GM23248 (cell line): Measurements from ENCODE around the gene ZNF787.

Source experiments
- EZH2 ChIP-seq: fragments of 200-600 bp; sonication (generic); IDR thresholded peaks from 2 replicates; pipeline ENCODE4 v1.6.1; 2018; ENCODE audit warnings: antibody characterized with exemption, mild to moderate bottlenecking; ENCODE audit not compliant: insufficient read depth, poor library complexity, severe bottlenecking
- EZH2phosphoT487 ChIP-seq: fragments of 200-600 bp; sonication (generic); IDR thresholded peaks from 2 replicates; pipeline ENCODE4 v1.6.1; 2018; ENCODE audit warnings: antibody characterized with exemption, moderate library complexity, mild to moderate bottlenecking, low read depth; ENCODE audit not compliant: insufficient read depth

DNA sequence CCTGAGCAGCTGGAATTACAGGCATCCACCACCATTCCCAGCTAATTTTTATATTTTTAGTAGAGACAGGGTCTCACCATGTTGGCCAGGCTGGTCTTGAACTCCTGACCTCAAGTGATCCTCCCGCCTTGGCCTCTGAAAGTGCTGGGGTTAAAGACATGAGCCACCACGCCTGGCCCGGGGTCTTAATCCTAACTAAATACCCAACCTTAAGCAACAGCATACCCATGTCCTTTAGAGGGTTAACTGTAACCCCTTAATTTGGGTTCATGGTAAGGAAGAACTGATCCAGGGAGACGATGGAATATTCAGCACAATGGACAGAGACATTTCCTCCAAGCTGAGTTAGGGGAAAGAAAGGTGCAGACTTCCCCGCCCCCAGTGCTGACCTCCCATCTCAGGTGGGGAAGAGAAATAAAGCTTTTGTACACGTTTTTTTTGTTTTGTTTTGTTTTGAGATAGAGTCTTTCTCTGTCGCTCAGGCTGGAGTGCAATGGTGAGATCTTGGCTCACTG, 46.0 kb upstream of the ZNF787 start:
- TF ChIP-seq EZH2phosphoT487 (no peak), EZH2 (no peak)
